Vagina (tissue), 2 donors: ENCODE measurements around the gene GAS7.

ENCODE experiments used
- CTCF ChIP-seq, 3 experiments: fragments of 450-650 bp in 2 of 3; fragments of 200-600 bp in 1 of 3; sonication (generic) in 1 of 3; IDR thresholded peaks; one replicate each; pipeline ENCODE4 v1.5.1; 2017 to 2019; ENCODE audit warnings: antibody characterized with exemption in 3 of 3, mild to moderate bottlenecking in 2 of 3, moderate library complexity in 2 of 3
- POLR2A ChIP-seq, 2 donors: fragments of 450-650 bp; IDR thresholded peaks; one replicate each; pipeline ENCODE4 v1.6.1; 2017; ENCODE audit warnings: antibody characterized with exemption in 2 of 2, mild to moderate bottlenecking in 2 of 2, moderate library complexity in 2 of 2

- TF ChIP-seq POLR2A (IDR thresholded peaks at IDR 0.05): no peak
- no peak for TF ChIP-seq CTCF (IDR thresholded peaks at IDR 0.05)
Measured at GRCh38 chr17:10073941-10074340, 124.5 kb downstream of the GAS7 start.
